ENCODE results near the gene WT1. TPM values are rescaled to one million over a fixed set of nuclear protein-coding genes. Genes with fewer than 3 reads are reported as not detected.

WT1 gene
- total RNA-seq, 1 donor from 2014 or later, result not detected

- Mint-ChIP-seq H3K27ac (no peak overlapping the region), H3K9me3 (peaks cover 4% of the 10 kb centered on the region), H3K27me3 (ENCODE audit: insufficient read depth, low read depth) (peaks cover 76% of the 10 kb centered on the region), H3K4me3 (peak overlapping the region; percentile 72), H3K4me1 (peaks cover 19% of the 10 kb centered on the region), H3K36me3 (no peaks in the 10 kb centered on the region)
- Histone ChIP-seq H3K9me3 (ENCODE audit: low read depth) (no peaks in the 10 kb centered on the region), H3K27me3 (peaks cover 100% of the 10 kb centered on the region), H3F3A (ENCODE audit: low read depth) (no peaks in the 10 kb centered on the region), H3K4me3 (no peak overlapping the region), H3K4me1 (peaks cover 13% of the 10 kb centered on the region), H2AFZ (replicated peaks) (no peak overlapping the region), H3K27ac (no peak overlapping the region), H3K79me2 (ENCODE audit: low read depth) (no peaks in the 10 kb centered on the region), H3K9ac (no peak overlapping the region), H3K4me2 (peak overlapping the region; percentile 44), H4K20me1 (ENCODE audit: low read depth) (peaks cover 71% of the 10 kb centered on the region), H3K36me3 (no peaks in the 10 kb centered on the region)
- TF ChIP-seq EZH2 (IDR thresholded peaks at IDR 0.05) (peak; percentile 54), CTCF (IDR thresholded peaks at IDR 0.05) (no peak), EZH2phosphoT487 (IDR thresholded peaks at IDR 0.05) (no peak)
- peak; percentile 46 for DNase-seq (ENCODE audit: low spot score)
Measured at GRCh38 chr11:32439501-32440210, 4.3 kb upstream of the WT1 start.

- Histone ChIP-seq H3K79me2 (ENCODE audit: low read depth) (no peaks in the 10 kb centered on the region), H3K4me3 (no peak overlapping the region), H3K4me1 (peaks cover 13% of the 10 kb centered on the region), H4K20me1 (ENCODE audit: low read depth) (peaks cover 78% of the 10 kb centered on the region), H3K27ac (no peak overlapping the region), H3K27me3 (peaks cover 100% of the 10 kb centered on the region), H2AFZ (replicated peaks) (no peak overlapping the region), H3K9me3 (ENCODE audit: low read depth) (no peaks in the 10 kb centered on the region), H3F3A (ENCODE audit: low read depth) (no peaks in the 10 kb centered on the region), H3K9ac (no peak overlapping the region), H3K4me2 (peak overlapping the region; percentile 44), H3K36me3 (no peaks in the 10 kb centered on the region)
- TF ChIP-seq CTCF (IDR thresholded peaks at IDR 0.05), result no peak
- peak; percentile 94 for TF ChIP-seq EZH2 (IDR thresholded peaks at IDR 0.05)
- peak; percentile 80 for TF ChIP-seq EZH2phosphoT487 (IDR thresholded peaks at IDR 0.05)
- Mint-ChIP-seq H3K27me3 (ENCODE audit: insufficient read depth, low read depth) (peaks cover 82% of the 10 kb centered on the region), H3K27ac (no peak overlapping the region), H3K9me3 (peaks cover 4% of the 10 kb centered on the region), H3K36me3 (no peaks in the 10 kb centered on the region), H3K4me3 (no peak overlapping the region), H3K4me1 (peaks cover 21% of the 10 kb centered on the region)
- peak; percentile 66 for DNase-seq (ENCODE audit: low spot score)
Measured at GRCh38 chr11:32438866-32439489, 3.6 kb upstream of the WT1 start.

GRCh38 chr11:32438346-32438865 lies 3.1 kb upstream of the WT1 start:
- Mint-ChIP-seq H3K27me3 (ENCODE audit: insufficient read depth, low read depth) (peaks cover 86% of the 10 kb centered on the region), H3K27ac (no peak overlapping the region), H3K36me3 (no peaks in the 10 kb centered on the region), H3K4me1 (peaks cover 27% of the 10 kb centered on the region), H3K9me3 (peaks cover 4% of the 10 kb centered on the region), H3K4me3 (no peak overlapping the region)
- DNase-seq (ENCODE audit: low spot score), result peak; percentile 45
- Histone ChIP-seq H4K20me1 (ENCODE audit: low read depth) (peaks cover 84% of the 10 kb centered on the region), H3K79me2 (ENCODE audit: low read depth) (no peaks in the 10 kb centered on the region), H3K9ac (no peak overlapping the region), H3K27ac (no peak overlapping the region), H3F3A (ENCODE audit: low read depth) (no peaks in the 10 kb centered on the region), H3K4me2 (peak overlapping the region; percentile 60), H3K36me3 (no peaks in the 10 kb centered on the region), H3K4me1 (peaks cover 13% of the 10 kb centered on the region), H3K27me3 (peaks cover 100% of the 10 kb centered on the region), H3K4me3 (peak overlapping the region; percentile 33), H2AFZ (replicated peaks) (no peak overlapping the region), H3K9me3 (ENCODE audit: low read depth) (no peaks in the 10 kb centered on the region)
- TF ChIP-seq EZH2 (IDR thresholded peaks at IDR 0.05) (peak; percentile 56), CTCF (IDR thresholded peaks at IDR 0.05) (no peak), EZH2phosphoT487 (IDR thresholded peaks at IDR 0.05) (peak; percentile 89)
